ENCODE data around the gene FBXO17.

FBXO17 gene

DNA sequence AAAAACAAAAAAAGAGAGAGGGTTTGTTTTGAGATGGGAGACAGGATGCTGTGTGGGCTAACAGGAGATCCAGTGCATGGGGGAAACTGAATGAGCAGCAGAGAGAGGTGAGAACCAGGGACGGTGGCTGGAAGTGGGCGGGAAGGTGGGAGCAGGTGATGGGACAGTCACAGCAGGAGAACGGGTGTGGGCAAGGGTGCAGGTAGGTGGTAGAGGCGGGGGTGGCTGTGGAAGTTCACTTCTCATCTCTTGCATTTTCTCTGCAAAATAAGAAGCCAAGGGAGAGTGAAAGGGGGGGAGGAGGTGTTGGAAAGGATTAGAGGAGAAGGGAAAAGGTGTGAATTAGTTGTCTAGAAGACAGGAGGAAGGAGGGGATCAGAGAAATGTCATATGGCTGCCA lies 21.9 kb downstream of the FBXO17 start:
- Histone ChIP-seq H3F3A (ENCODE audit: low read depth) (no peaks in the 10 kb centered on the region), H3K36me3 (ENCODE audit: insufficient read depth, low read length) (no peaks in the 10 kb centered on the region), H3K9me3 (ENCODE audit: insufficient read depth, low read depth, low read length) (no peaks in the 10 kb centered on the region), H2AFZ (ENCODE audit: low read length) (no peak overlapping the region), H3K4me3 (ENCODE audit: low read length, poor library complexity, severe bottlenecking) (no peak overlapping the region), H3K27me3 (ENCODE audit: insufficient read depth, low read length, poor library complexity, severe bottlenecking) (no peaks in the 10 kb centered on the region), H3K4me1 (ENCODE audit: insufficient read depth, low read length, poor library complexity, severe bottlenecking) (no peaks in the 10 kb centered on the region), H3K79me2 (ENCODE audit: insufficient read depth, low read length) (no peaks in the 10 kb centered on the region), H3K4me2 (ENCODE audit: low read depth, low read length, poor library complexity, severe bottlenecking) (no peak overlapping the region), H3K9ac (ENCODE audit: low read depth, low read length, poor library complexity, severe bottlenecking) (no peak overlapping the region), H4K20me1 (ENCODE audit: insufficient read depth, low read length, poor library complexity, severe bottlenecking) (no peaks in the 10 kb centered on the region), H3K9me2 (replicated peaks; ENCODE audit: low read depth, low read length) (no peaks in the 10 kb centered on the region)
- TF ChIP-seq, protein P1, sequence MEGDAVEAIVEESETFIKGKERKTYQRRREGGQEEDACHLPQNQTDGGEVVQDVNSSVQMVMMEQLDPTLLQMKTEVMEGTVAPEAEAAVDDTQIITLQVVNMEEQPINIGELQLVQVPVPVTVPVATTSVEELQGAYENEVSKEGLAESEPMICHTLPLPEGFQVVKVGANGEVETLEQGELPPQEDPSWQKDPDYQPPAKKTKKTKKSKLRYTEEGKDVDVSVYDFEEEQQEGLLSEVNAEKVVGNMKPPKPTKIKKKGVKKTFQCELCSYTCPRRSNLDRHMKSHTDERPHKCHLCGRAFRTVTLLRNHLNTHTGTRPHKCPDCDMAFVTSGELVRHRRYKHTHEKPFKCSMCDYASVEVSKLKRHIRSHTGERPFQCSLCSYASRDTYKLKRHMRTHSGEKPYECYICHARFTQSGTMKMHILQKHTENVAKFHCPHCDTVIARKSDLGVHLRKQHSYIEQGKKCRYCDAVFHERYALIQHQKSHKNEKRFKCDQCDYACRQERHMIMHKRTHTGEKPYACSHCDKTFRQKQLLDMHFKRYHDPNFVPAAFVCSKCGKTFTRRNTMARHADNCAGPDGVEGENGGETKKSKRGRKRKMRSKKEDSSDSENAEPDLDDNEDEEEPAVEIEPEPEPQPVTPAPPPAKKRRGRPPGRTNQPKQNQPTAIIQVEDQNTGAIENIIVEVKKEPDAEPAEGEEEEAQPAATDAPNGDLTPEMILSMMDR (conservative IDR thresholded peaks at IDR 0.05; ENCODE audit: low read length) = no peak
- TF ChIP-seq EZH2phosphoT487 (IDR thresholded peaks at IDR 0.05; ENCODE audit: borderline replicate concordance) = no peak

DNA sequence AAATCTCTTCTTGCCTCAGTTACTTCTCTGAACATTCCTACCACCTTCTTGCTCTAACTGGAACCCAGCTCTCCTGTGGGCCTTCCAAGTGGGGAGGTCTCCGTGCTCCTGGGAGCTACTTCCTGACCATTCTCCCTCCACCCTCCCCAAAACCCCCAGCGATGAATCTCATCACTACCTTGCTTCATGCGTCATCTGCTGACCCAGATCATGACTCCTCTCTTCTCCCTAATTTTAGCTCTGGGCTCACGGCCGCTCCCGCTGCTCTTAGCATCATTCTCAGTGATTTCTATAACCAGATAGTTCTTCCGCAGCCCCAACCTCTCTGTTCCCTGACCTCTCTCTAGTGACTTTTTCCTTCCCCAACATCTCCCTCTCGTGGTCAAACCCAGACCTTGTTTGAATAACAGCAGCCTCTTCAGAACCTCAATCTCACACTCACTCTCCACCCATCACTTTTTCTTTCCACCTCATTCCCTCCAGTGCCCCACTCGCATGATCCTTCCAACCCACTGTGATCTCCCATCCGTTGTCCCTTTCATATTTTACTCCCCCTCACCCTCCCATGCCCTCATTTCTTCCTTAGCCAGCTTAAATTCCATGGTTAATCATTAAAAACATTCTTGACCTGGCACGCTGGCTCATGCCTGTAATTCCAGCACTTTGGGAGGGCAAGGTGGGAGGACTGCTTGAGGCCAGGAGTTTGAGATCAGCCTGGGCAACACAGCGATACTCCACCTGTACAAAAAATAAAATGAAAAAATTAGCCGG lies 23.0 kb downstream of the FBXO17 start:
- TF ChIP-seq, protein P1 (conservative IDR thresholded peaks at IDR 0.05; ENCODE audit: low read length) = peak; percentile 70
- TF ChIP-seq EZH2phosphoT487 (IDR thresholded peaks at IDR 0.05; ENCODE audit: borderline replicate concordance) = no peak
- no peaks in the 10 kb centered on the region for H3K4me1 ChIP-seq (ENCODE audit: insufficient read depth, low read length, poor library complexity, severe bottlenecking)
- no peak overlapping the region for H3K4me3 ChIP-seq (ENCODE audit: low read length, poor library complexity, severe bottlenecking)
- H4K20me1 ChIP-seq (ENCODE audit: insufficient read depth, low read length, poor library complexity, severe bottlenecking) = no peaks in the 10 kb centered on the region
- no peaks in the 10 kb centered on the region for H3K27me3 ChIP-seq (ENCODE audit: insufficient read depth, low read length, poor library complexity, severe bottlenecking)
- H3K9me3 ChIP-seq (ENCODE audit: insufficient read depth, low read depth, low read length) = no peaks in the 10 kb centered on the region
- no peaks in the 10 kb centered on the region for H3K79me2 ChIP-seq (ENCODE audit: insufficient read depth, low read length)
- no peaks in the 10 kb centered on the region for H3F3A ChIP-seq (ENCODE audit: low read depth)
- peak overlapping the region; percentile 57; the same call in 1 of the 2 replicates for H2AFZ ChIP-seq (ENCODE audit: low read length)
- no peak overlapping the region for H3K9ac ChIP-seq (ENCODE audit: low read depth, low read length, poor library complexity, severe bottlenecking)
- H3K9me2 ChIP-seq (replicated peaks; ENCODE audit: low read depth, low read length) = no peaks in the 10 kb centered on the region
- H3K36me3 ChIP-seq (ENCODE audit: insufficient read depth, low read length) = no peaks in the 10 kb centered on the region
- no peak overlapping the region for H3K4me2 ChIP-seq (ENCODE audit: low read depth, low read length, poor library complexity, severe bottlenecking)

DNA sequence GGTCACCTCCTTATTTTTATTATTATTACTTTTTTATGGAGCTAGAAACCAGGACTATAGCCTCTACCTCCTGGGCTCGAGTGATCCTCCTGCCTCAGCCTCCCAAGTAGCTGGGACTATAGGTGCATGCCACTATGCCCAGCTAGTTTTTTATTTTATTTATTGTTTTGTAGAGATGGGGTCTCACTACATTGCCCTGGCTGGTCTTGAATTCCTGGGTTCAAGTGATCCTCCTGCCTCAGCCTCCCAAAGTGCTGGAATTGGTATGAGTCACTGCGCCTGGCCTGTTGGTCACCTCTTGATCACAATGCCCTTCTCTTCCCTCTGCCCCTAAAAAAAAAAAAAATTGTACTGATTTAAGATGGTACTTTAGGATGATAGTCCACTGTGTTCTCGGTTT lies 24.4 kb downstream of the FBXO17 start:
- no peaks in the 10 kb centered on the region for H3K36me3 ChIP-seq (ENCODE audit: insufficient read depth, low read length)
- no peak for TF ChIP-seq EZH2phosphoT487 (IDR thresholded peaks at IDR 0.05; ENCODE audit: borderline replicate concordance)
- TF ChIP-seq, protein P1 (conservative IDR thresholded peaks at IDR 0.05; ENCODE audit: low read length) = no peak
- no peak overlapping the region for H3K4me2 ChIP-seq (ENCODE audit: low read depth, low read length, poor library complexity, severe bottlenecking)
- no peak overlapping the region for H2AFZ ChIP-seq (ENCODE audit: low read length)
- no peaks in the 10 kb centered on the region for H3K9me2 ChIP-seq (replicated peaks; ENCODE audit: low read depth, low read length)
- no peaks in the 10 kb centered on the region for H3K4me1 ChIP-seq (ENCODE audit: insufficient read depth, low read length, poor library complexity, severe bottlenecking)
- no peaks in the 10 kb centered on the region for H4K20me1 ChIP-seq (ENCODE audit: insufficient read depth, low read length, poor library complexity, severe bottlenecking)
- H3K9me3 ChIP-seq (ENCODE audit: insufficient read depth, low read depth, low read length) = no peaks in the 10 kb centered on the region
- H3K27me3 ChIP-seq (ENCODE audit: insufficient read depth, low read length, poor library complexity, severe bottlenecking) = no peaks in the 10 kb centered on the region
- no peaks in the 10 kb centered on the region for H3K79me2 ChIP-seq (ENCODE audit: insufficient read depth, low read length)
- no peak overlapping the region for H3K4me3 ChIP-seq (ENCODE audit: low read length, poor library complexity, severe bottlenecking)
- H3K9ac ChIP-seq (ENCODE audit: low read depth, low read length, poor library complexity, severe bottlenecking) = no peak overlapping the region
- no peaks in the 10 kb centered on the region for H3F3A ChIP-seq (ENCODE audit: low read depth)
